ENCODE results near the gene FAM117B. TPM values are rescaled to one million over a fixed set of nuclear protein-coding genes. Genes with fewer than 3 reads are reported as not detected.
"Not testable (repeated sequence)": the region's sequence is repeated elsewhere in the genome, so short reads cannot be mapped to it uniquely, and the experiment has no call there.

The FAM117B gene
- total RNA-seq, 1 experiment from 2014 or later = 0.40 TPM

DNA sequence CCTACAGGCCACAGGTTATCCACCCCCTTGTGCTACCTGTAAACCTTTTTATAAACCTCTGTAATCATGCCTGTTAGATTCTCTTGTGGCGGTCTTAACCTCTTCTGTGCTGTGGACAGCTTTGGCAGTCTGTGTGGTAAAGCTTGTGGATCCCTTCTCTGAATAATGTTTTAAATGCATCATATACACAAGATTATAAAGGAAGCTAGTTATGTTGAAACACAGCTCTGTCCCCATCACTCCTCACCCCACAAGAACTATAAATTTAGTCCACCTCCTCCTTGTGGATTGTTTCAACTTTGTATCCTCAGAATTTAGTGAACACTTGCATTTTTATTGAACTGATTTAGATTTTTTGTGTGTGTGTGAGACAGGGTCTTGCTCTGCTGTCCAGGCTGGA, 129.1 kb downstream of the FAM117B start:
- H3K27me3 ChIP-seq = no peaks in the 10 kb centered on the region
- H3K9me3 ChIP-seq = no peaks in the 10 kb centered on the region
- H3K4me3 ChIP-seq = no peak overlapping the region
- no peaks in the 10 kb centered on the region for H3K36me3 ChIP-seq
- DNase-seq = no peak

DNA sequence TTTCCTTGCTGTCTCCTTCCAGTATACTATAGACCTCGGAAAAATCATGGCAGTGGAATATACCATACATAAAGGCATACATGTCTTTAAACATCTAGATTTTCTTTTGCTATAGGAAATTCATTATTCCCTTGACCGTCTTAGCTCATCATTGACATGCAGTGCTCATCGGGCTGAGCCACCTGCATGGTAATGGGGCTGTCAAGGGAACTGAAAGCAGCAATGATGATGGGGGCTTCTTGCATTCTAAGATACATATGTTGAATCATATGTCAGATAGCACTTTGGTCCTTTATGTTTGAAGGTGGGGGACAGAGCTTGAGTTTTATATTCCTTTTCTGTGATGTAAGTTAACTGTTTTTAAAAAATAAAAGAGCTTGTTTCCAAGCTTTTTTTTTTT, 130.2 kb downstream of the FAM117B start:
- H3K27me3 ChIP-seq = no peaks in the 10 kb centered on the region
- no peaks in the 10 kb centered on the region for H3K9me3 ChIP-seq
- no peaks in the 10 kb centered on the region for H3K36me3 ChIP-seq
- no peak overlapping the region for H3K4me3 ChIP-seq
- DNase-seq = no peak

DNA sequence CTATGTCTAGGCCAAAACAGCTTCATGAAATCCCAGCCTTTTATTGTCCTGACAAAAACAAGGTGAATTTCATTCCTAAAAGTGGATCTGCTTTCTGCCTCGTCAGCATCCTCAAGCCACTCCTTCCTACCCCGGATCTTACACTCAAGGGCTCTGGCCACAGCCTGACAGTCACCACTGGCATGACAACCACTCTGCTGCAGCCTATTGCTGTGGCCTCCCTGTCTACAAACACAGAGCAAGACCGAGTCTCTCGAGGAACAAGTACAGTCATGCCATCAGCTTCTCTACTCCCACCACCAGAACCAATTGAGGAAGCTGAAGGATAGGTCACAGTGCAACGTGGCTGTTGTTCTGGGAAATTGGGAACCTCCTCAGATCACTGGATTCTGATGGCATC, 130.7 kb downstream of the FAM117B start:
- H3K4me3 ChIP-seq = no peak overlapping the region
- no peaks in the 10 kb centered on the region for H3K27me3 ChIP-seq
- H3K9me3 ChIP-seq = no peaks in the 10 kb centered on the region
- no peaks in the 10 kb centered on the region for H3K36me3 ChIP-seq
- DNase-seq = no peak

DNA sequence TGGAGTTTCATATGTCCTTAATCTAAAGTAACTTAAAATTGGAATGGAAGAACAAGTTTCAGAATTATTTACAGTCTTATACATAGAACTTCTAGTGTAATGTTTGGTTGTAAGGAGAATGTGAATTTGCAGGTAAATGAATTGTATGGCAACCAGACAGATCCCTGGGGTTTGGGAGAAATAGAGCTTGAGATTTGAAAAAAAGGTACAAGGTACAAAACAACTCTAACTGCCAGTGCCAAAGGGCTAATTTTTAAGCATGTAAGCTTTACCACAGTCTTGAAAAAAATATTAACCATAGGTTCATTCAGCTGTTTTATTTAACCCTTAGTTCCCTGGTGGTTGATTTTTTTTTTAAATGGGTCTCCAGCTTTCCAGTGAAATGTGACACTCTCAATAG, 133.5 kb downstream of the FAM117B start:
- no peaks in the 10 kb centered on the region for H3K36me3 ChIP-seq

DNA sequence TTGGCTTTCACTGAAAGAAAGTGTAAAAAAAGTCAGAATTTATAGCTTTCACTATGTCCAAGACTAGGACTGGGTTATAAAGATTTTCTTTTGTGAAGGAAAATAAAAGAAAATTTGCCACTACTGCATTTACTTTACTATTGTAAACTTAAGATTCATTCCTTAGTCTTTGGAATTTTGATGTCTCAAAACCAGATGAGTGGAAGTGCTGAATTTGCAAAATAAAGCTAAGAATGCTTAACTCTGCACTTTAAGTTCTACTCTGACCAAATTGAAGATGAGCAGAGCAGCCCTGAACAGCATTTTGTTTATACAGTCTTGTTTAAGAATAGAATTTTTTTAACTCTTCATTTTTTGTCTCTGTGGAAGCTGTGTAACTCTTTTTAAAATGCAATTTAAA, 134.4 kb downstream of the FAM117B start:
- H3K4me3 ChIP-seq = no peak overlapping the region
- H3K27me3 ChIP-seq = no peaks in the 10 kb centered on the region
- H3K36me3 ChIP-seq = no peaks in the 10 kb centered on the region
- H3K9me3 ChIP-seq = no peaks in the 10 kb centered on the region
- no peak for DNase-seq

More for the DNA sequence above, 133.5 kb downstream of the FAM117B start:
- Histone ChIP-seq H3K4me3 (no peak overlapping the region), H3K9me3 (no peaks in the 10 kb centered on the region), H3K27me3 (no peaks in the 10 kb centered on the region)
- DNase-seq = no peak

DNA sequence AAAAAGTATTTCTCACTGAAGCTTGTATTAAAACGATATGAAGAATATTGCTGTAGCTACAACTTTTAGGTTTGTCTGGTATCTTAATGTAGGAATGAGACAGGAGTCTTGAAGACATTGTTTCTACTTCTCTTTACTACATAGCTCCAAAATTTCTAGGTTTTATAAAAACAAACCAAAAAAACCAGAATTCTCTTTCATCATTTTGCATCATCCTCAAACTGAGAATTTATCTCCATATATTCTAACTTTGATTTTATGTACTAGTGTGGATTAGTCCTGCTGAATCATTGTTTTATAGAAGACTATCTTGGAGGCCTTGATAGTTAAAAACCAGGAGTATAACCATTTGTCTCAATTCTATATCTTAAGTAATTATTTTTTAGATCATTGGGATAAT, 136.6 kb downstream of the FAM117B start:
- no peak overlapping the region for H3K4me3 ChIP-seq

DNA sequence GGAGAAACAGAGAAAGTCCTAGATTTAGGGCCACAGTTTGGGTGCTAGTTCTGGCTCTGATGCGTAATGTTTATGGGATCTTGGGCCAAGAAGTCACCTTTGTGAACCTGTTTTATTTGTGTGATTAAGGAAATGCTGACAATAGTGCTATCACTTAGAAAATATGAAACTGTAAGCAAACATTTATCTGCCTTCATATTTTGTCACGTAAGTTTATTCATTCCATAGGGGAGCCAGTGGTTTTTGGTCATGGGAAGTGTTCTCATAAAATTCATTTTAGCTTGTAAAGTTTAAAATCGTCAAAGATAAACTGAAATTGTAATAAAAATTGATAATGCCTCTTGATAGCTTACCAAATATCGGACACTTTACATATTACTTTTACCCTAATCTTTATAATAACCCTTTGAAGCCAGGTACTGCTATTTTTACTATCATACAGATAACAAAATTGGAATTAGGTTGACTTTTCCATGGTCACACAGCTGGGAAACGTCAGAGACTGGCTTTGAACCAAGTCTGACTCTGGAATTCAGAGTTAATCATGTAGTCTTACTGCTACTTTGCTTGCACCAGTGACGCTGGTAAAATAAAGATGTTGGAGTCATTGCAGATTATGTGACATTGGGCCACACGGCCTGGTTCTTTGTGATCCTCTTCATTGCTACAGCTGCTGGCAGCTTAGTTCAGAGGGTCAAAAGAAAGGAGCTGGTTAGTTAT, 137.1 kb downstream of the FAM117B start:
- Histone ChIP-seq H3K27me3 (no peaks in the 10 kb centered on the region), H3K9me3 (no peaks in the 10 kb centered on the region), H3K36me3 (no peaks in the 10 kb centered on the region), H3K4me3 (no peak overlapping the region)
- no peak for DNase-seq

More for the DNA sequence above, 136.6 kb downstream of the FAM117B start:
- H3K9me3 ChIP-seq = no peaks in the 10 kb centered on the region
- no peaks in the 10 kb centered on the region for H3K27me3 ChIP-seq
- DNase-seq = no peak
- no peaks in the 10 kb centered on the region for H3K36me3 ChIP-seq

DNA sequence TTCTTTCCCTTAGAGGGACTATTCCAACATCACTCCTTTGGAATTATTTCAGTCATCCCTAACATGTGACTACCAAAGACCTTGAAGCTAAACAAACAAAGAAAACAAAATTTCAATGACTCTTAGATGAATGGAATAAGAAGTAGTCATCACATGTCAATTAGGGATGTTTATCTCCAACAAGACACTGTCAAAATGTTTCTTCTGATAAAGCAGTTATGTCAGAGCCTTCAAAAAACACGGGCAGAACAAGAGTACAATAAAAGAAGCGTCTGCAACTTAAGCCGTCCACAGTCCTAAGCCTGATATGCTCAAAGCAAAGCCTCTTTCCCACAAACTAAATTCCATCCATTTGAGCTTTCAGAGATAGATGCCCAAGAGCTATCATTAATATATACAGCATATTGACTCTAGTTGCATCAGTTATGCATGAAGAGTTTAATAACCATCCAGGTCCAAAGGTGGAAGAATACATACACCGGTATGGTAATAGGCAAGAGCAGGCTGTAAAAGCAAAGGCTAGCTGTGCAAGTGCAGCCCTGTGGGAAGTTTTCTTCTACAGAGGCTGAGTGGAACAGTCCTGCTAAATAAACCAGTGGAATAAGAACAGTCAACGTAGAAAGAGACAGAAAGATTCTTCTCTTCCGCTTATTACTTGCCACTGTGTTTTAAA, 138.7 kb downstream of the FAM117B start:
- Histone ChIP-seq H3K27me3 (no peaks in the 10 kb centered on the region), H3K9me3 (no peaks in the 10 kb centered on the region), H3K36me3 (no peaks in the 10 kb centered on the region), H3K4me3 (no peak overlapping the region)
- DNase-seq = no peak

DNA sequence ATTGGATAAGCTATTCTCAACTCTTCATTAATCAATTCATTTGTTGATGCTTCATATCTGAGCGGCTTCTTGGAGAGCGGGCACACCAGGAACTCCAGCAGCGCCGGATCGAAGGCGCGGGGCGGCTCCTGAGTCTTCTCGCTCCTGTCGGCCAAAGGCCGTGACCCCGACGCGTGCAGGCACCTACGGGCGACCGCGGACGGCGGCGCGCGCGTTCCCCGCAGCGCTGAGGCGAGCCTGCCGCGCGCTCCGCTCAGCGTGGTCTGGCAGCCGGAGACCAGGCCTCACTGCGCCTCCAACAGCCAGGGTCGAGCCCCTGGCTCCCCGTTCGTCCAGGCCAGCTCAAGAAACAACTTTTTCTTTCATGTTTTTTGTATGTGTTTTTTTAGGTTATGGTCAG, 139.3 kb downstream of the FAM117B start:
- Histone ChIP-seq H3K9me3 (no peaks in the 10 kb centered on the region), H3K36me3 (no peaks in the 10 kb centered on the region), H3K27me3 (no peaks in the 10 kb centered on the region), H3K4me3 (no peak overlapping the region)
- DNase-seq = no peak

DNA sequence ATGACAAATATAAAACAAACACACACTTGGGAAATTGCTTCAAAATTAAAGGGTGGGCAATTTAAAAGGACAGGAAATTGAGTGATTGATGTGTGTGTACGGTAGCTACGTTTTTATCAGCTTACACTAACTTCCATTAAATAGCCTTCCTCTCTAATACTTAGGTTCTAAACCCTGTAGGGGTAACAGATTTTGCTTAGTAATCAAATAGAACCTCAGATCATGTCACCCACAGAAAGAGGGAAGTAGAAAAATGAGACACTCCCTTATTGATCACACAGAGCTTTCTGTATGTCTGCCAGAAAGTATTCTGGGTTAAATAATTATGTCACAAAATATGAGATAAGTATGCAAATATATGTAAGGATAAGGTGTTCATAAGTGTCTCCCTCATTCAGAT, 143.4 kb downstream of the FAM117B start:
- DNase-seq = no peak
- no peaks in the 10 kb centered on the region for H3K36me3 ChIP-seq
- no peaks in the 10 kb centered on the region for H3K9me3 ChIP-seq
- H3K4me3 ChIP-seq = no peak overlapping the region
- H3K27me3 ChIP-seq = no peaks in the 10 kb centered on the region

DNA sequence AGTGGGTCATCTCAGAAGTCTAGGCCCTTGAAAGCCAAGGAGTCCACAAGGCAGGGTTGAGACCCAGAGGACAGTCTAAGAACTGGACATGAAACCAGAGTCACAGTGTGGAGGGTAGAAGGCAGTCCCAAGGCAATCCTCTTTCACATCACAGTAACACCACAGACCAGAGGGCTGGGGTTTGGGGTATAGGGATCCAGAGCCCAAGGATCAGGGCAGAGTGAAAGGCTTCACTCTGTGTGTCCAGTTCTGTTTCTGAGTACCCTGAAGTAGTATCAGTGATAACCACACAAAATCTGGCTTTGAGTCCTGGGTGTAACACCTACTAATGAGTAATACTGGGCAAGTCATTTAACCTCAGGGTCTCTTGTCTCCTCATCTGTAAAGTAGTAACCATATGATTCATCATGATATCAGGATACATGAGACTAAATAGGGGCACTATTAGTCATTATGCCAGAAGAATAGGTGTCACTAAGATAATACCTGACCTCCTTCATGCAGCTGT, 145.8 kb downstream of the FAM117B start:
- no peak for DNase-seq
- Histone ChIP-seq H3K27me3 (no peaks in the 10 kb centered on the region), H3K36me3 (no peaks in the 10 kb centered on the region), H3K9me3 (no peaks in the 10 kb centered on the region), H3K4me3 (no peak overlapping the region)

DNA sequence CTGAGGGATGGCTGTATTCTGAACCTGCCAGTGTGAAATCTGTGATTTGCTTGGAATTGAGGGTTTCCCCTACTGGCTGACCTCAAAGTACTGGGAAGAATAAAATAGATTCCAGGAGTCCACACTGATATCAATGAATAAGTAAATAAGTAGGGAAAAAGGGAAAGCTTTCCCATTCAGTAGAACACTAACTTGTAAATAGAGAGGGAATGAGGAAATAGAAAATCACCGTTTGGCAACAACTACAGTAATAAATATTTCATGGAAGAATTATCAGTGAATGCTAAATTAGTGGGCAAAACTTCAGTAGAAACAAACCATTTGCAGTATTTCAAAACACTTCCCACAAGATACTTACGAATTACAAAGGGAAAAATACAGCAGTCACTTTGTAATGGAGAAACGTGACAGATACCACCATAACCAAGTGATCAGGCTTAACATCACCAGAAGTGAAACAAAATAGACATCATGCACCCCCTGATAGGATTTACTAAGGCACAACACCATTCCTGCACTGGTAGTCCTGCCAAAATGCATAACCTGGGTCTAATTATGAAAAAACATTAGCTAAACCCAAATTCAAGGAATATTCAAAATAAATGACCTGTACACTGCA, 148.3 kb downstream of the FAM117B start:
- Histone ChIP-seq H3K36me3 (no peaks in the 10 kb centered on the region), H3K27me3 (no peaks in the 10 kb centered on the region), H3K9me3 (no peaks in the 10 kb centered on the region), H3K4me3 (no peak overlapping the region)
- DNase-seq = no peak

DNA sequence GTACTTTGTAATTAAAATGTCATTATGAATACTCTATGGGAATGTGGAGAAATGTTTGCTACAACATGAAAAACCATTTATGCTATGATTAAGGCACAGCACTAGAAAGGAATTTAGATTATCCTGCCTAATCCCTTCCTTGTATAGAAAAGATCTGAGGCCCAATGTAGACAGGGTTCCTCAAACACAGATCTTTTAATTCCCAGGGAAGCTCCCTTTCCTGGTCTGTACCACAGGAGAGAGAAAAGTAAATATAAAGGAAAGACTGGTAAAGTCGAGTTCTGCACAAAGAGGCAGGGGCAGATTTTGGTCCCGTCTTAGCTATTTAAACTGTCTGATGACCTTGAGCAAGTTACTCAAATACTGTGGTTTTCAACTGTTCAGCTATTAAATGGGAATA, 152.1 kb downstream of the FAM117B start:
- H3K9me3 ChIP-seq = no peaks in the 10 kb centered on the region
- no peaks in the 10 kb centered on the region for H3K27me3 ChIP-seq
- DNase-seq = no peak
- no peak overlapping the region for H3K4me3 ChIP-seq
- no peaks in the 10 kb centered on the region for H3K36me3 ChIP-seq

DNA sequence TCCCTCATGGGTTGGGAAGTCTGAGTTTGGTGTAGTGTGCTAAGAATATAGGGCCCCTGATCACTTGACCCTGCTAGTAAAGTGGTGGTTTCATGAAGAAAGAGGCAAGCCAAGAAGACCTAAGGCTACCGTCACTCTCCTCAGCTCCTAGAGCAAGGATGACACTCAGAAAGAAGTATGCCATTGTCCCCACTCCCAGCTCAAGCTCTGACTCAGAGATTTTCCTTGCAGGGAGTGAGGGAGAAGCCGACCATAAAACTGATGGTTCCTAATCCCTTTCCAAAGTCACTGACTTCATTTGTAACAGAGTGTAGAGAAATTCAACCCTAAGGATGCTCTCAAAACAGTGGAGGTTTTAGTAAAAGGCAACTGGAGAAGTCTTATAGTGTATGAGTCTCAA, 155.9 kb downstream of the FAM117B start:
- DNase-seq = no peak
- H3K27me3 ChIP-seq = no peaks in the 10 kb centered on the region
- H3K4me3 ChIP-seq = no peak overlapping the region
- H3K9me3 ChIP-seq = no peaks in the 10 kb centered on the region
- H3K36me3 ChIP-seq = no peaks in the 10 kb centered on the region

DNA sequence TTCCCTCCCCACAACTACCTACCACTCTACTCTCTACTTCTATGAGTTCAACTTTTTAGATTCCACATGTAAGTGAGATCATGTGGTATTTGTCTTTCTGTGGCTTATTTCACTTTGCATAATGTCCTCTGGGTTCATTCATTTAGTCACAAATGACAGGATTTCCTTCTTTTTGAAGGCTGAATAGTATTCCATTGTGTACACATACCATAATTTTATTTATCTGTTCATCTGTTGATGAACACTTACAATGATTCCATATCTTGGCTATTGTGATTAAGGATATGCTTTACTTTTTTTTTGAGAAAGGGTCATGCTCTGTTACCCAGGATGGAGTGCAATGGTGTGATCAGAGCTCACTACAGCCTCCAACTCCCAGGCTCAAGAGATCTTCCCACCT, 163.2 kb downstream of the FAM117B start:
- Histone ChIP-seq H3K27me3 (no peaks in the 10 kb centered on the region), H3K9me3 (no peaks in the 10 kb centered on the region), H3K4me3 (no peak overlapping the region), H3K36me3 (no peaks in the 10 kb centered on the region)
- no peak for DNase-seq

DNA sequence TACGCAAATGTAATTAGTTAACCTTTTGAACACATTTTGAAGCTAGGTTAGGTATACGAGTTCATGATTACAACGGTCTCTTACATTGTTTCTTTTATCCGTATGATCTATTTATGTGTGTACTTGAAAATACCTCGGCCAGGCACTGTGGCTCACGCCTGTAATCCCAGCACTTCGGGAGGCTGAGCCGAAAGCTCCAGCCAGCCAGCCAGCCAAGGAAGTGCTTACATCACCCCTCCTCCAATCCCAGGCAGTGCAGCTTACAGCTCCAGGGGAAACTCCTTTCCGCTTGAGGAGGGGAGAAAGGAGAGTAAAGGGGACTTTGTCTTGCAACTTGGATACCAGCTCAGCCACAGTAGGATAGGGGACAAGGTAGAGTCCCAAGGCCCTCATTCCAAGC, 171.1 kb downstream of the FAM117B start:
- H3K9me3 ChIP-seq, H3K36me3 ChIP-seq, H3K27me3 ChIP-seq, DNase-seq, H3K4me3 ChIP-seq: not testable (repeated sequence)

DNA sequence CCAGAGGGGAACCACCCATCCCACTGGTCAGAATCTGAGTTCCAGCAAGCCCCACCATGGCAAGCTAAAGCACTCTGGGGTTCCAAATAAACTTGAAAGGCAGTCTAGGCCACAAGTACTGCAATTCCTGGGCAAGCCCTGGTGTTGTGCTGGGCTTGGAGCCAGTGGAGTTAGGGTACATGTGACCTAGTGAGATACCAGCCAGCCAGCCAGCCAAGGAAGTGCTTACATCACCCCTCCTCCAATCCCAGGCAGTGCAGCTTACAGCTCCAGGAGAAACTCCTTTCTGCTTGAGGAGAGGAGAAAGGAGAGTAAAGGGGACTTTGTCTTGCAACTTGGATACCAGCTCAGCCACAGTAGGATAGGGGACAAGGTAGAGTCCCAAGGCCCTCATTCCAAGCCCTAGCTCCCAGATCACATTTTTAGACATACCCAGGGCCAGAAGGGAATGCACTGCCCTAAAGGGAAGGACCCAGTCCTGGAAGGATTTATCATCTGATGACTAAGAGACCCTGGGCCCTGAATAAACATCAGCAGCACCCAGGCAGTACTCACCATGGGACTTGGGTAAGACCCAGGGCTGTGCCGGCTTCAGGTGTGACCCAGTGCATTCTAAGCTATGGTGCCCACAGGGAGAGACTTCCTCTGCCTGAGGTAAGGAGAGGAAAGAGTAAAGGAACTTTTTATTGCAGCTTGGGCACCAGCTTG, 172.8 kb downstream of the FAM117B start:
- peak; percentile 94 for DNase-seq
- H3K27me3 ChIP-seq, H3K9me3 ChIP-seq, H3K36me3 ChIP-seq, H3K4me3 ChIP-seq: not testable (repeated sequence)

Data from MG63 (cell line).